ENCODE measurements around the gene WDCP. TPM values are rescaled to one million over a fixed set of nuclear protein-coding genes. Genes with fewer than 3 reads are reported as not detected.
A peak's percentile ranks its signal among the peaks of the same experiment; 100 is the strongest.

WDCP gene
- total RNA-seq, 1 experiment from 2014 or later = 36.9 TPM

DNA sequence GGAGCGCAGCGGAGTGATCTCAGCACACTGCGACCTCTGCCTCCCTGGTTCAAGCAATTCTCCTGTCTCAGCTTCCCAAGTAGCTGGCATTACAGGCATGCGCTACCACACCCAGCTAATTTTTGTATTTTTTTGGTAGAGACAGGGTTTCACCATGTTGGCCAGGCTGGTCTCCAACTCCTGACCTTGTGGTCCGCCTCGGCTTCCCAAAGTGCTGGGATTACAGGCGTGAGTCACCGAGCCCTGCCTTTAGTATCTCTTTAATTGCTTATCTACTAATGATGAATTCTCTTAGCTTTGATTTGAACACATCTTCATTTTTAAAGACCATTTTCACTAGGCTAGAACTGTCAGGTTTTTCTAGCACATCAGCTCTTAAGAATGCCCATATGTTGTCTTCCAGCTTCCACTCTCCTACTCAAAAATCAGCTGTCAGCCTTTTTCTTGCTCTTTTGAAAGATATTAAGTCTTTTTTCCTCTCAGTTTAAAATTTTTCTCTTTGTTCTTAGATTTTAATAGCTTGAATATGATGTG is 53.4 kb downstream of the WDCP start:
- H3K9me3 Mint-ChIP-seq = no peaks in the 10 kb centered on the region
- H3K27ac ChIP-seq (ENCODE audit: insufficient read length, low read depth, low read length) = no peak overlapping the region
- no CpG with 5 or more reads among the region's 8 CpGs for WGBS (ENCODE audit: extremely low coverage, insufficient read length, low lambda C conversion rate)
- peaks cover 2 to 9% (median 7%) of the 10 kb centered on the region in 3 experiments; a peak in 6 of 7 replicates for H3K36me3 Mint-ChIP-seq (ENCODE audit: insufficient read depth in 1 of 3, low read depth in 3 of 3)
- no peaks in the 10 kb centered on the region for H3K4me1 ChIP-seq (ENCODE audit: insufficient read depth, low read length)
- H2AFZ ChIP-seq (ENCODE audit: low read length) = no peak overlapping the region
- H2BK120ac ChIP-seq (ENCODE audit: low read depth, low read length, poor library complexity, severe bottlenecking) = no peak overlapping the region
- no peaks in the 10 kb centered on the region for H3K9me3 ChIP-seq (ENCODE audit: control insufficient read depth, low read depth, low read length)
- H3K23ac ChIP-seq (ENCODE audit: insufficient read length, low read depth, low read length) = no peak overlapping the region
- H3K56ac ChIP-seq (ENCODE audit: insufficient read length, low read depth, low read length) = no peak overlapping the region
- H4K5ac ChIP-seq (ENCODE audit: insufficient read length, low read depth, low read length) = no peak overlapping the region
- H4K91ac ChIP-seq (ENCODE audit: insufficient read length, low read depth, low read length) = no peak overlapping the region
- no peaks in the 10 kb centered on the region for H4K20me1 ChIP-seq (ENCODE audit: control insufficient read depth, insufficient read depth, insufficient read length)
- no peak overlapping the region for H2BK20ac ChIP-seq (ENCODE audit: low read depth, low read length, poor library complexity, severe bottlenecking)
- no peak for DNase-seq
- H3K79me2 ChIP-seq (ENCODE audit: insufficient read depth, low read length) = no peaks in the 10 kb centered on the region
- no peaks in the 10 kb centered on the region for H3K79me1 ChIP-seq (ENCODE audit: insufficient read depth, low read depth, low read length, poor library complexity, severe bottlenecking)
- H2BK15ac ChIP-seq (ENCODE audit: low read depth, low read length) = no peak overlapping the region
- no peak overlapping the region for H4K8ac ChIP-seq (replicated peaks; ENCODE audit: insufficient read length, low read depth, low read length)
- H2BK5ac ChIP-seq (ENCODE audit: insufficient read length, low read length) = no peak overlapping the region
- TF ChIP-seq, protein P1, sequence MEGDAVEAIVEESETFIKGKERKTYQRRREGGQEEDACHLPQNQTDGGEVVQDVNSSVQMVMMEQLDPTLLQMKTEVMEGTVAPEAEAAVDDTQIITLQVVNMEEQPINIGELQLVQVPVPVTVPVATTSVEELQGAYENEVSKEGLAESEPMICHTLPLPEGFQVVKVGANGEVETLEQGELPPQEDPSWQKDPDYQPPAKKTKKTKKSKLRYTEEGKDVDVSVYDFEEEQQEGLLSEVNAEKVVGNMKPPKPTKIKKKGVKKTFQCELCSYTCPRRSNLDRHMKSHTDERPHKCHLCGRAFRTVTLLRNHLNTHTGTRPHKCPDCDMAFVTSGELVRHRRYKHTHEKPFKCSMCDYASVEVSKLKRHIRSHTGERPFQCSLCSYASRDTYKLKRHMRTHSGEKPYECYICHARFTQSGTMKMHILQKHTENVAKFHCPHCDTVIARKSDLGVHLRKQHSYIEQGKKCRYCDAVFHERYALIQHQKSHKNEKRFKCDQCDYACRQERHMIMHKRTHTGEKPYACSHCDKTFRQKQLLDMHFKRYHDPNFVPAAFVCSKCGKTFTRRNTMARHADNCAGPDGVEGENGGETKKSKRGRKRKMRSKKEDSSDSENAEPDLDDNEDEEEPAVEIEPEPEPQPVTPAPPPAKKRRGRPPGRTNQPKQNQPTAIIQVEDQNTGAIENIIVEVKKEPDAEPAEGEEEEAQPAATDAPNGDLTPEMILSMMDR (conservative IDR thresholded peaks at IDR 0.05) = no peak
- H3K27me3 ChIP-seq (ENCODE audit: insufficient read depth, low read length) = no peaks in the 10 kb centered on the region
- no peak overlapping the region for H3K4me3 Mint-ChIP-seq
- H3K4me1 Mint-ChIP-seq = peaks cover 25 to 28% of the 10 kb centered on the region in 2 experiments
- no peak overlapping the region for H3K4me2 ChIP-seq (ENCODE audit: insufficient read depth, insufficient read length, low read length)
- H3K14ac ChIP-seq (ENCODE audit: insufficient read depth, low read length) = no peak overlapping the region
- no peak overlapping the region for H3K18ac ChIP-seq (ENCODE audit: insufficient read length, low read depth, low read length)
- no peaks in the 10 kb centered on the region for H3K27me3 Mint-ChIP-seq (ENCODE audit: low read depth)
- peak overlapping the region; percentile 24 to 48 (median 37); a peak in 3 of 7 replicates for H3K27ac Mint-ChIP-seq
- no peak overlapping the region for H3K9ac ChIP-seq (ENCODE audit: extremely low read depth, insufficient read length, low read length)
- no peak overlapping the region for H2BK12ac ChIP-seq (ENCODE audit: insufficient read length, low read depth, low read length)
- no peak overlapping the region for H3K4ac ChIP-seq (ENCODE audit: low read depth, low read length)
- no peak overlapping the region for H2AK5ac ChIP-seq (ENCODE audit: insufficient read length, low read length)
- no peak overlapping the region for H3T11ph ChIP-seq (ENCODE audit: low read length)
- H3K23me2 ChIP-seq (ENCODE audit: insufficient read length, low read depth, low read length, poor library complexity, severe bottlenecking) = no peaks in the 10 kb centered on the region
